ENCODE data around the gene NELL2.

Gene NELL2

DNA sequence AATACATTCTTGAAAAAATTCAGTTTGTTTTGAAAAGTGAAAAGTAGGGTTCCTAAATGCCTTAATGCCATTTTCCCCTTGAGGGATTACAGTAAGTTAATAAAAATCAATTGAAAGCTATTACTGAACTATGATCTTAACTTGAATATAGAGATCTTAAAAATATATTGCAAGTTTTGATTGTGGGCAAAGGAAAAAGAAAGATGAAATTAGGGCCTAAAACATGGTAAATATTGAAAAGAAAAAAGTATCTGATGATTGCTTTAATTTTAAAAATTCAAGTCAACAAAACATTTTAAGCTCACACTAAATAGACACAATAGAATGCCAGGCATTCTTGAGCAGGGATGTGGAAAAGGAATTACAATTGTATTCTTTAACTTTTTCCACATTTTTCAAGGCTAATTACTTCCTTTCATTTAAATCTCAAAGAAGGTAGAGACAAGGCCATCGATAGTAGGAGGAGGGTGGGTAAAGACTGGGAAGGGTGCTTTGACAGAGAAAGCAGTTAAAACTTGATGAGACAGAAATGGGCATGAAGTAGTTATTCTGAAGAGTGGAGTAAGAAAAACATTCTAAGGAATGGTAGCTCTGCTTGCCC lies 294.4 kb downstream of the NELL2 start:
- no peaks in the 10 kb centered on the region for H3K4me1 ChIP-seq (ENCODE audit: control insufficient read depth, insufficient read depth, low read length)
- no peaks in the 10 kb centered on the region for H3K36me3 ChIP-seq (ENCODE audit: control insufficient read depth in 2 of 2, insufficient read depth in 2 of 2, low read length in 2 of 2)
- H3K27me3 ChIP-seq (ENCODE audit: control insufficient read depth in 1 of 2, insufficient read depth in 2 of 2, low read length in 2 of 2): no peaks in the 10 kb centered on the region
- no peak overlapping the region for H3K4me3 ChIP-seq (ENCODE audit: low read length in 2 of 2)
- H3K9ac ChIP-seq (ENCODE audit: low read length in 2 of 2): no peak overlapping the region
- H3K27ac ChIP-seq (ENCODE audit: low read length): no peak overlapping the region
- H3K9me3 ChIP-seq (ENCODE audit: control insufficient read depth in 2 of 2, low read length in 2 of 2): no peaks in the 10 kb centered on the region

DNA sequence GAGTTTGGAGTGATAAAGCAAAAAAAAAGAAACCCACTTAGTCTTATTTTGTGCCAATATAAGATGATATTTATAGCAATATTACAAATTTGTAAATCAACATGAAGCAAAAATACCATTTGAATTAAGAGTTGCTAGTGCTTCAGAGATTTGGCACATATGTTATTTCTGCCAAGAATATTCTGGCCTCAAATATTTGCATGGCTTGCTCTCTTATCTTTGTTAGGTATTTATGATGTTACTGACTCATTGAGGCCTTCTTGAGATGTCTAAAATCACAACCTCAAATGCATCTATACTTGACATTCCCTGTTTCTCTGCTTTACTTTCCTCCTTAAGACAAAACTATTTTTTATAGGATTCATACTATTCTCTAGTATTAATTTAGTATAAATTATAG lies 301.5 kb downstream of the NELL2 start:
- Histone ChIP-seq H3K27me3 (ENCODE audit: control insufficient read depth in 1 of 2, insufficient read depth in 2 of 2, low read length in 2 of 2) (no peaks in the 10 kb centered on the region), H3K4me1 (ENCODE audit: control insufficient read depth, insufficient read depth, low read length) (no peaks in the 10 kb centered on the region), H3K9me3 (ENCODE audit: control insufficient read depth in 2 of 2, low read length in 2 of 2) (no peaks in the 10 kb centered on the region), H3K9ac (ENCODE audit: low read length in 2 of 2) (no peak overlapping the region), H3K36me3 (ENCODE audit: control insufficient read depth in 2 of 2, insufficient read depth in 2 of 2, low read length in 2 of 2) (no peaks in the 10 kb centered on the region), H3K4me3 (ENCODE audit: low read length in 2 of 2) (no peak overlapping the region), H3K27ac (ENCODE audit: low read length) (no peak overlapping the region)

DNA sequence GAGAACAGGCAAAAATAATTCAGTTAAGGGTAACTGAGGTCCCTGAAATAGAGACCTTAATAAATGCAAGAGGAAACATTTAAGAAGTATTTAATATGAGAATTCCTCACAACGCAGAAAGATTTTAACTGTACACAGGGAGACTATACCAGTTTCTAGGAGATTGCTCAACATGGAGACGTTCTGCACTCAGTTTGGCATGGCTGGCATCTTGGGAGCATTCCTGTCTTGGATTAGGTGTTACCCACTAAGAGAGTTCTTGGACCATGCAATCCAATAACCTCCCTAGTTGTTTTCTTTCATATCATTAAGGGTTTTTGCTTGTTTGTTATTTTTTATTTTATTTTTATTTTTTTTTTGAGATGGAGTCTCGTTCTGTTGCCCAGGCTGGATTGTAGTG lies 302.4 kb downstream of the NELL2 start:
- Histone ChIP-seq H3K9ac (ENCODE audit: low read length in 2 of 2) (no peak overlapping the region), H3K27me3 (ENCODE audit: control insufficient read depth in 1 of 2, insufficient read depth in 2 of 2, low read length in 2 of 2) (no peaks in the 10 kb centered on the region), H3K4me3 (ENCODE audit: low read length in 2 of 2) (no peak overlapping the region), H3K4me1 (ENCODE audit: control insufficient read depth, insufficient read depth, low read length) (no peaks in the 10 kb centered on the region), H3K36me3 (ENCODE audit: control insufficient read depth in 2 of 2, insufficient read depth in 2 of 2, low read length in 2 of 2) (no peaks in the 10 kb centered on the region), H3K27ac (ENCODE audit: low read length) (no peak overlapping the region), H3K9me3 (ENCODE audit: control insufficient read depth in 2 of 2, low read length in 2 of 2) (no peaks in the 10 kb centered on the region)

DNA sequence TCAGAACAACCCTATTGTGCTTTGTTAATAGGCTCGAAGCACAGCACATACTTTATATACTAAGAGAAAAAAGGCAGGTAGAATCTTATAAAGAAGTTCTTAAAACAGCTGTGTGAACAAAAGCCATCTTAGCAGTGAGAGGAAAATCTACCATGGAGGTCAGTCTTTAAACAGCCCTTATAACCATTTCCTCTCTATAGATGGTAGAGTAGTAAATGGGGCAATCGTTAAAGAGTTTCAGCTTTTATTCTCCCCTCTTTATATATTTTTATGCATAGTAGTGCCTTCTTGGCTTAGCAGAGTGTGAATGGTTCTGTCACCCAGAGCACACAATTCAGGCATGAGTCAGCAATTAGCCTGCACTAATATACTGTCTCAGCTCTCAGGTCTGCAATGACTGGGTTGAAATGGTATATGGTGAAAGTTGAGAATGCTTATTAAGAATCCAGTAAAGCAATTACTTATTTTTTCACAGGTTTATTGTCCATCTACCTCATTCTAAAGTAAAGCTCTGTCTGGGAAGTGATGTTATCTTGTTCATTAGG lies 305.0 kb downstream of the NELL2 start:
- no peak overlapping the region for H3K4me3 ChIP-seq (ENCODE audit: low read length in 2 of 2)

DNA sequence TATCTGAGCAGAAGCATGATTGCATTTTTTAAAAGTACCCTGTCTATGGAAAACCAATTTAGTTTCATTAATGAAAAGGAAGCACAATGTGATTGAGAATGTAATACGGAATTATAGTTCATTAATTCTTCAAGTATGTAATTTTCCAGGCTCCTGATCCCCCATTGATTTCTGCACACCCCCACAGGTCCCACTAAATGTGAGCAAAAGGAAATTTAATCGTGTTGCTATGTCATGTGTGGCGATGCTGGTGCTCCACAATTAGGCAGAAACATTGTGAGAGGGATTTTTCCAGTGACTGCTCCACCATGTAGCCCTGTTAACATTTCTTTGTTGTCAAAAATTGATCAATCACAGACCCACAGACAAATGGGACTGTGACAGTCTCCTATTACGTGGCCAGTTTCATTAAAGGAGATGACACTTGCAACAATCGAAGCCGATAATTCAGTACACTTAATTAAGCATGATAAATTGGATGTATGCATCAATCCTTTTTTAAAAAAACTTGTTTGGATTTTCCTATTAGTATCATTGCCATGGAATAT lies 306.0 kb downstream of the NELL2 start:
- Histone ChIP-seq H3K36me3 (ENCODE audit: control insufficient read depth in 2 of 2, insufficient read depth in 2 of 2, low read length in 2 of 2) (no peaks in the 10 kb centered on the region), H3K9ac (ENCODE audit: low read length in 2 of 2) (no peak overlapping the region), H3K4me1 (ENCODE audit: control insufficient read depth, insufficient read depth, low read length) (no peaks in the 10 kb centered on the region), H3K27ac (ENCODE audit: low read length) (no peak overlapping the region), H3K27me3 (ENCODE audit: control insufficient read depth in 1 of 2, insufficient read depth in 2 of 2, low read length in 2 of 2) (no peaks in the 10 kb centered on the region), H3K4me3 (ENCODE audit: low read length in 2 of 2) (no peak overlapping the region), H3K9me3 (ENCODE audit: control insufficient read depth in 2 of 2, low read length in 2 of 2) (no peaks in the 10 kb centered on the region)

More for the DNA sequence above, 305.0 kb downstream of the NELL2 start:
- Histone ChIP-seq H3K27me3 (ENCODE audit: control insufficient read depth in 1 of 2, insufficient read depth in 2 of 2, low read length in 2 of 2) (no peaks in the 10 kb centered on the region), H3K27ac (ENCODE audit: low read length) (no peak overlapping the region), H3K9ac (ENCODE audit: low read length in 2 of 2) (no peak overlapping the region), H3K36me3 (ENCODE audit: control insufficient read depth in 2 of 2, insufficient read depth in 2 of 2, low read length in 2 of 2) (no peaks in the 10 kb centered on the region), H3K4me1 (ENCODE audit: control insufficient read depth, insufficient read depth, low read length) (no peaks in the 10 kb centered on the region), H3K9me3 (ENCODE audit: control insufficient read depth in 2 of 2, low read length in 2 of 2) (no peaks in the 10 kb centered on the region)

DNA sequence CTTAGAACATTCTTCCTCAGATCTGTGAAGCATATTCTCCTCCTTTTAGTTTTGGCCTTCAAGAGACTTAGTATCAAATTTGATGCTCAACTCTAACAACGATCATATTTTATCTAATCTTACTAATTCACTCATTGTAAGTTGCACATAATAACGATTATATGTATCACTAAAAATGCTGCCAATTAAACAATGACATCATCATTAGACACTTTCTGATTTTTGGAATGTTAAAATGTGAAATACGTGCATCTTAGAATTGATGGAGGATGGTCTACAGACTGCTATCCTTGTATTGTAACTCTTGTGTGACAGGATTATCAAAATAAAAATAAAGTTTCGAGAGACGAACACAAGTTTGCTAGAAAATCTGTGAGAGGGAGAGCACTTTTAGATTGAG lies 311.0 kb downstream of the NELL2 start:
- H3K9ac ChIP-seq (ENCODE audit: low read length in 2 of 2): no peak overlapping the region
- H3K4me1 ChIP-seq (ENCODE audit: control insufficient read depth, insufficient read depth, low read length): no peaks in the 10 kb centered on the region
- no peaks in the 10 kb centered on the region for H3K9me3 ChIP-seq (ENCODE audit: control insufficient read depth in 2 of 2, low read length in 2 of 2)
- H3K36me3 ChIP-seq (ENCODE audit: control insufficient read depth in 2 of 2, insufficient read depth in 2 of 2, low read length in 2 of 2): no peaks in the 10 kb centered on the region
- no peak overlapping the region for H3K27ac ChIP-seq (ENCODE audit: low read length)
- H3K4me3 ChIP-seq (ENCODE audit: low read length in 2 of 2): no peak overlapping the region
- H3K27me3 ChIP-seq (ENCODE audit: control insufficient read depth in 1 of 2, insufficient read depth in 2 of 2, low read length in 2 of 2): no peaks in the 10 kb centered on the region

DNA sequence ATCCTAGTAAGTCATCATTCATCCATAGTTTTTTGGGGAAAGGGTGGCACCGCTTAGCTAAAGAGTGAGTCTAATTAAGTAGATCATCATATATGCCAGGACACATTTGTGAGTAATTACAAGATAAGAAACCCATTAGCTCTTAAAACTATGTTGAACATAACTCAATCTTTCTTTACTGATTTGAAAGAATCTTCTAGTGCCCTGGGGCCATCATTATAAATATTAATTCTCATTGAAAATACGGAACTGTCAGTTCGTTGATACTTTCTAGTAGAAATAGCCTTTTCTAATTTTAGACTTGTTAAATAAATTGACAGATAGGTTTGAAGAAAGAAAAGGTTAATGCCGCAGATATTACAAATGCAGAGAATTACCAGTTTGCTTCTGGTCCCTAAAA lies 312.6 kb downstream of the NELL2 start:
- H3K36me3 ChIP-seq (ENCODE audit: control insufficient read depth in 2 of 2, insufficient read depth in 2 of 2, low read length in 2 of 2): no peaks in the 10 kb centered on the region
- no peaks in the 10 kb centered on the region for H3K4me1 ChIP-seq (ENCODE audit: control insufficient read depth, insufficient read depth, low read length)
- no peak overlapping the region for H3K4me3 ChIP-seq (ENCODE audit: low read length in 2 of 2)
- H3K27me3 ChIP-seq (ENCODE audit: control insufficient read depth in 1 of 2, insufficient read depth in 2 of 2, low read length in 2 of 2): no peaks in the 10 kb centered on the region
- no peak overlapping the region for H3K9ac ChIP-seq (ENCODE audit: low read length in 2 of 2)
- H3K9me3 ChIP-seq (ENCODE audit: control insufficient read depth in 2 of 2, low read length in 2 of 2): no peaks in the 10 kb centered on the region
- H3K27ac ChIP-seq (ENCODE audit: low read length): no peak overlapping the region

DNA sequence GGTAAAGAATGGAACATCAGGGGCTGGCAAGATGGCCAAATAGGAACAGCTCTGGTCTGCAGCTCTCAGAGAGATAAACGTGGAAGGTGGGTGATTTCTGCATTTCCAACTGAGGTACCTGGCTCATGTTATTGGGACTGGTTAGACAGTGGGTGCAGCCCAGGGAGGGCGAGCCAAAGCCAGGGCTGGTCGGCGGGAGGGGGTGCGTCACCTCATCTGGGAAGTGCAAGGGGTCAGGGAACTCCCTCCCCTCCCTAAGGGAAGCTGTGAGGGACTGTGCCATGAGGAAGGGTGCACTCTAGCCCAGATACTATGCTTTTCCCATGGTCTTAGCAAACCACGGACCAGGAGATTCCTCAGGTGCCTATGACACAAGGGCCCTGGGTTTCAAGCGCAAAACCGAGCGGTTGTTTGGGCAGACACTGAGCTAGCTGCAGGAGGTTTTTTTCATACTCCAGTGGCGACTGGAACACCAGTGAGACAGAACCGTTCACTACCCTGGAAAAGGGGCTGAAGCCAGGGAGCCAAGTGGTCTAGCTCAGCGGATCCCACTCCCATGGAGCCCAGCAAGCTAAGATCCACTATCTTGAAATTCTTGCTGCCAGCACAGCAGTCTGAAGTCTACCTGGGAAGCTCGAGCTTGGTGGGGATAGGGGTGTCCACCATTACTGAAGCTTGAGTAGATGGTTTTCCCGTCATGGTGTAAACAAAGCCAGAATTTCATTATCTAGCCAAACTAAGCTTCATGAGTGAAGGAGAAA lies 317.6 kb downstream of the NELL2 start:
- Histone ChIP-seq H3K4me3 (ENCODE audit: low read length in 2 of 2) (no peak overlapping the region), H3K36me3 (ENCODE audit: control insufficient read depth in 2 of 2, insufficient read depth in 2 of 2, low read length in 2 of 2) (no peaks in the 10 kb centered on the region), H3K4me1 (ENCODE audit: control insufficient read depth, insufficient read depth, low read length) (no peaks in the 10 kb centered on the region), H3K27ac (ENCODE audit: low read length) (no peak overlapping the region), H3K9ac (ENCODE audit: low read length in 2 of 2) (no peak overlapping the region), H3K9me3 (ENCODE audit: control insufficient read depth in 2 of 2, low read length in 2 of 2) (no peaks in the 10 kb centered on the region), H3K27me3 (ENCODE audit: control insufficient read depth in 1 of 2, insufficient read depth in 2 of 2, low read length in 2 of 2) (no peaks in the 10 kb centered on the region)

DNA sequence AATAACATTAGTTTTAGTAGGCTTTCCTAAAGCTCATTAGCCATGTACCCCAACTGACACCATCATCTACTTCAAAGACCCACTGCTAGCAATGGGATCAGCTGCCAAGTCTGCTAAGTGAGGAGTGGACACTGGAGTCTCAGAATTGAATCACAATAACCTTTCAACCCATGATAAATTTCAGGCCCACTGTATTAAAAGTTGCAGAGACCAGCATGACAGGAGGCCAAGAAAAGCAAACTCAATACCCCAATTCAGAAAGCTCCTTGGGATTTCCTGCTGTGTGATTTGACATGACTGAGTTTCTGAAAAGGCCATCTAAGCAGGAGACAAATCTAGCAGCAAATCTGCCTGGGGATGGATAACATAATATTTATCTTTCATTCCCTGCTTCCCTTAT lies 320.7 kb downstream of the NELL2 start:
- no peak overlapping the region for H3K4me3 ChIP-seq (ENCODE audit: low read length in 2 of 2)

DNA sequence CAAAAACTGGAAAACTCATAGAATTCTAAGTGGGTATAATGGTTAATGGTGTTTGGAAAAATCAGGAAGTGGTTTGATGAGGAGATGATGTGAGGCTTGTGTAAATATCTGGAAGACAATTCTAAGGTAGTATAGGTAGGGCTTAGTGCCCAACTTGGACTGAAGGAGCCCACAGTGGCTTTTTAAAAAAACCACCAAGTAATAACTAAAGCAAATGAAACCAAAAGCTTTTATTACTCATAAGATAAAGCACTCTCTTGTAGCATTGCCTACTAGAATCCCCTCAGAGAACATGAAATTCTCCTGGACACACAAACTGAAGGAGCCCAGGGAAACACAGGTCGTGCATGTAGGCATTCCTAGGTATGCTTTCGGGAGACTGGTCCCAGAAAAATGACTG lies 324.5 kb downstream of the NELL2 start:
- no peak overlapping the region for H3K27ac ChIP-seq (ENCODE audit: low read length)

More for the DNA sequence above, 320.7 kb downstream of the NELL2 start:
- no peaks in the 10 kb centered on the region for H3K4me1 ChIP-seq (ENCODE audit: control insufficient read depth, insufficient read depth, low read length)
- no peaks in the 10 kb centered on the region for H3K27me3 ChIP-seq (ENCODE audit: control insufficient read depth in 1 of 2, insufficient read depth in 2 of 2, low read length in 2 of 2)
- no peaks in the 10 kb centered on the region for H3K36me3 ChIP-seq (ENCODE audit: control insufficient read depth in 2 of 2, insufficient read depth in 2 of 2, low read length in 2 of 2)
- no peak overlapping the region for H3K9ac ChIP-seq (ENCODE audit: low read length in 2 of 2)
- H3K27ac ChIP-seq (ENCODE audit: low read length): no peak overlapping the region
- H3K9me3 ChIP-seq (ENCODE audit: control insufficient read depth in 2 of 2, low read length in 2 of 2): no peaks in the 10 kb centered on the region

DNA sequence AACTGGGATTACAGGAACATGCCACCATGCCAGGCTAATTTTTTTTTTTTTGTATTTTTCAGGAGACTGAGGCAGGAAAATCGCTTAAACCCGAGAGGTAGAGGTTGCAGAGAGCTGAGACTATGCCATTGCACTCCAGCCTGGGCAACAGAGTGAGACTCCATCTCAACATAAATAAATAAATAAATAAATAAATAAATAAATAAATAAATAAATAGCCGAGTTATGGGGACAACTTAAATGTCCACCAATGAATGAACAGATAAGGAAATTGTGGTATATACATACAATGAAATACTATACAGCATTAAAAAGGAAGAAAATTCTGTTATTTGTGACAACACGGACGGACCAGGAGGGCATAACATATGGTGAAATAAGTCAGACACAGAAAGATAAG lies 325.7 kb downstream of the NELL2 start:
- H3K9ac ChIP-seq (ENCODE audit: low read length in 2 of 2): no peak overlapping the region
- no peaks in the 10 kb centered on the region for H3K27me3 ChIP-seq (ENCODE audit: control insufficient read depth in 1 of 2, insufficient read depth in 2 of 2, low read length in 2 of 2)
- H3K36me3 ChIP-seq (ENCODE audit: control insufficient read depth in 2 of 2, insufficient read depth in 2 of 2, low read length in 2 of 2): no peaks in the 10 kb centered on the region
- H3K27ac ChIP-seq (ENCODE audit: low read length): no peak overlapping the region
- no peaks in the 10 kb centered on the region for H3K4me1 ChIP-seq (ENCODE audit: control insufficient read depth, insufficient read depth, low read length)
- H3K4me3 ChIP-seq (ENCODE audit: low read length in 2 of 2): no peak overlapping the region
- H3K9me3 ChIP-seq (ENCODE audit: control insufficient read depth in 2 of 2, low read length in 2 of 2): no peaks in the 10 kb centered on the region

More for the DNA sequence above, 324.5 kb downstream of the NELL2 start:
- Histone ChIP-seq H3K9me3 (ENCODE audit: control insufficient read depth in 2 of 2, low read length in 2 of 2) (no peaks in the 10 kb centered on the region), H3K4me3 (ENCODE audit: low read length in 2 of 2) (no peak overlapping the region), H3K27me3 (ENCODE audit: control insufficient read depth in 1 of 2, insufficient read depth in 2 of 2, low read length in 2 of 2) (no peaks in the 10 kb centered on the region), H3K9ac (ENCODE audit: low read length in 2 of 2) (no peak overlapping the region), H3K36me3 (ENCODE audit: control insufficient read depth in 2 of 2, insufficient read depth in 2 of 2, low read length in 2 of 2) (no peaks in the 10 kb centered on the region), H3K4me1 (ENCODE audit: control insufficient read depth, insufficient read depth, low read length) (no peaks in the 10 kb centered on the region)

Data from stomach smooth muscle (tissue), 2 donors.